ENCODE results near the gene UQCC2. TPM values are rescaled to one million over a fixed set of nuclear protein-coding genes. Genes with fewer than 3 reads are reported as not detected.

The UQCC2 gene
- total RNA-seq, 1 experiment from 2014 or later: 48.7 TPM

- no peak for DNase-seq (ENCODE audit: low read depth)
Measured at GRCh38 chr6:33707771-33708170, 3.7 kb downstream of the UQCC2 start.

- DNase-seq (ENCODE audit: low read depth): no peak
Measured at GRCh38 chr6:33705955-33706725, 5.4 kb downstream of the UQCC2 start.

- DNase-seq (ENCODE audit: low read depth): no peak
Measured at GRCh38 chr6:33705268-33705885, 6.1 kb downstream of the UQCC2 start.

DNA sequence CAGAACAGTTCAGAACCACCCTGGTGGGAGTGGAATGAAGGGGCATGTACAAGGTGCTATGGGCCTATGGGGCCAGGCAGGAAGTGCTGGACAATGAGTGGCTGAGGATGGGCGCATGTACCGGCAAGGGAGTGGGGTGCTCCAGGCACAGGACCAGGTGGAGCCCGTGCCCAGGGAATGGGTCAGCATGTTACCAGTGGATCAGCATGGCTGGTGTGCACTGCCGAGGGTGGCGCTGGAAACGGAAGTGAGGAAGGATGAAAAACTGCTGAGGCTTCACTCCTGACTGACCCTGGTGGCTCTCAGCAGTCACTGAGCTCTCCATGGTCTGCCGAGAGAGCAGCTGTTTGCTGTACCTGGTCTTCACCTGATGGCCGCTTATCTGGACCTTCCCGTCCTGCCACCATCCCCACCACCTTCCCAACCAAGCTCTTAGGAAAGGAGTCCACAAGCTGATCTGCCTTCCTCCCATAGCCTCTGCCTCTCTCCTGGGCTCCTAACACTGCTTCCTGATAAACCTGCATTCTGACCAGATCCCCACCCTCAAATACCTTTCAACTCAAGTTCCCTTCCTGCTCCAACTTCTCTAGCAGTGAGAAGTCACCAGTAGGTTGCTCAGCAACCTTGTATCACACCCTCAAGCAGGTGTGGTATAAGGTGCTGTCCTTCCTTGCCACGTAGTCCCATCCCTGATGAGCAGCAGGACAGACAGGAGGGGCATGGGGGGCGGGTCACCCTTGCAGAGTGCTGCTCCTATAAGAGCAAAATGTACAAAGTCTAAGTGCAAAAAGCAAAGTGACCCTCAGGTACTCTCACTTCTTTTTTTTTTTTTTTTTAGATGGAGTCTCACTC lies 7.1 kb downstream of the UQCC2 start:
- DNase-seq (ENCODE audit: low read depth): no peak

DNA sequence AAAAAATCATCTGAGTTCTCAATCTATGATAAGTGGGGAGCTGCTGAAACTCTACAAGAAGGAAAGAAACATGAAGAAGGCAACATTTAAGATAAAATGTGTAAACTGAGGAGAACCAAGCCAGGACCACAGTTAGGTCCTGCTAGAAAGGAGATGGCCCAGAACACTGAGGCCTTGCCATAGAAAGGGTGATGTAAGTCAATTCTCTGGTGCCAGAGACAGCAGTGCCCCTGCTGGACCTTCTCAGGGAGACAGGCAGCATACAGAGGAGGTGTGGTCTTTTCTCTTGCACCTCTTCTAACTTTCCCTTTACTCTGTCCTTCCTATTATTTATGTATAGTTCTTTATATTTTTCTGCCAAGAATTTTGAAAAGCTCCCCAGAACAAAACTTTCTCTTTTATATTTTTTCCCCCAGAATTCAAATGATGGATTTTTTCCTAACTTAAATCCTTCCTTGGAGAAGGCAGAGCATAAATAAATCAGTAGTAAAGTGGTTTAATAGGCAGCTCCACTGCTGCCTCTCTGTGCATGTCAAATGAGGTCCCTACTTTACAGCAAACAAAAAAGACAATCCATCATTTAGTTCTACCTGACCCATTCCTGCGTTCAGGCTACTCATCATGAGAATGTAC lies 9.0 kb downstream of the UQCC2 start:
- peak; percentile 54 for DNase-seq (ENCODE audit: low read depth)

DNA sequence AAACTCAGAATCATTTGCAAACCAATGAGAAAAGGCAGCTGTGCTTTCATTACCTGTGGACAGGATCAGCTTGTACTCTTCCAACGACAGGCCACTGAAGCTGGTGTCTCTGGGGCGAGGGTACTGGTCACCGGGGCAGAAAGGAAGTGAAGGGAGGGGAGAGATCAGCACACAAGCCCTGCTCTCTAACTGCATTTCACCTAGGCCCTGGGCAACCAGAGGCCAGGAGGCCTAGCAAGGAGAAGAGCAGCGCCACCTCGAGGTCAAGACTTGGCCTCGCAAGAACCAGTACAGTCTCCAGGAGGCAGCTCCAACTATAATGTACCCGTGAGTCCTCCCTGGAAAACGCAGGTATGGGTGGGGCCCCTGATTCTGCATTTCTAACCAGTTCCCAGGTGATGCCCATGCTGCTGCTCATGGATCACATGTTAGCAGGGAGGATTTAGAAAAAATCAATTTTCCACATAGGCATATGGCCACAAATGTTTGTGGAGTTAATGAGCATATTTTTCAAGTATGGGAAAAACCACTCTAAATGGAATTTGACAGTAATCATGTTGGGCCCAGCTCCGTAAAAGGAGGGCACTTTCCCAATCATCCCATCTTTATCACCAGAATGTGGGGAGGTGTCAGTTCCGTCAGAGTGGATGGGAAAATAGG lies 11.0 kb downstream of the UQCC2 start:
- DNase-seq (ENCODE audit: low read depth): peak; percentile 70

- DNase-seq (ENCODE audit: low read depth): no peak
Measured at GRCh38 chr6:33699739-33700138, 11.8 kb downstream of the UQCC2 start.

- DNase-seq (ENCODE audit: low read depth): no peak
Measured at GRCh38 chr6:33699131-33699530, 12.4 kb downstream of the UQCC2 start.

GRCh38 chr6:33698494-33698893 lies 13.0 kb downstream of the UQCC2 start:
- no peak for DNase-seq (ENCODE audit: low read depth)

- no peak for DNase-seq (ENCODE audit: low read depth)
Measured at GRCh38 chr6:33697845-33698244, 13.7 kb downstream of the UQCC2 start.

- DNase-seq (ENCODE audit: low read depth): peak; percentile 86
Measured at GRCh38 chr6:33696548-33697518, 14.7 kb downstream of the UQCC2 start.

DNA sequence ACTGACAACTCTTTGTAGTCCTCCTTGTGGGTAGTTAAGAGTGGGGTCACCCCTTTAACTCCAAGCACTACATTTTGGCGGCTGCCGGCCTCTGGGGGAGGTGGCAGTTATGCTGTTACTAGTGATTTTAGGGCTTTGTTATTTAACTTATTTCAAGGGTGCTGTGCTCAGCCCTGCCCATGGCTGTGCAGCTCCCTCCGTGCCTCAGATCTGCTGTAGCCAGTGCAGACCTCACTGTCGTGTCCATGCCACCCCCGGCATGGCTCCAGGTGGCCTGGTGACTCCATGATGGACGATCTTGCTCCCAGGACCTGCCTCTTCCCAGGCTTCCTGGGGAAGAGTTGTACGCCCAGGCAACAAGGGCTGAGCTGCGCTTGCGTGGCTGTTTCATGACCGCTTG lies 15.4 kb downstream of the UQCC2 start:
- no peak for DNase-seq (ENCODE audit: low read depth)

DNA sequence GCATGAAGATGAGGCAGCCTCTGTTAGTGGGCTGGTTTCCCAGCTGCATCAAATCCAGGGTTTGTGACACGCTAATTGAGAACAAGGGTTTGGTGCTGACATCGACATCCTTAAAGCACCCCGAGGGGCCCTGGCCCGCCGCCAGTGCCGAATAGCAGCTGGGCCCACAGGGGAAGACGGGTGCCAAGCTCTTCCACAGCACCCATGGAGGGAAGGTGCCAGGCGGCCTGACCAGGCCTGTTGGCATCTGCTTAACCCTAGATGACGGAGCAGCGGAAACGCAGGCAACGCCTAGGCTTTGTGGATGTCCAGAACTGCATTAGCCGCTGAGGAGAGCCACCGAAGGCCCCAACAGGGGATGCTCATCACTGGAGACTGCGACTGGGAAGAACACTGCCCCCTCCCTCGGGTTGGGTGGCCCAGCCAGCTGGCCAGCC lies 16.0 kb downstream of the UQCC2 start:
- no peak for DNase-seq (ENCODE audit: low read depth)

DNA sequence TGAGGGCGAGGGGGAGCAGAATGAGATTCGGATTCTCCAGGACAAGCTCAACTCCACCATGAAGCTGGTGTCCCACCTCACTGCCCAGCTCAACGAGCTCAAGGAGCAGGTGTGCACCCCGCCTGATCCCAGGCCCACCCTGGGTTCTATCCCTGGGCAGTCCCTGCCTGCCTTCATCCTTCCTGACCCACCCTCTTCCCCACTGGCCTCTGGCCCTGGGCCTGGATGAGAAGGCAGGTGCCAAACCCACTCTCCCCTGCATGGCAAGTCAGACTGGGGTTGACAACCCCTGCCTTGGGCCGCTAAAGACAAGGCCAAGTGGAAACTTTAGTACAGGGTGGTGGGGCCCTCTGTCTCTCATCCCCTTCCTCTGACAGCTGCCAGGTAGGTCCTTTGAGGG lies 16.5 kb downstream of the UQCC2 start:
- no peak for DNase-seq (ENCODE audit: low read depth)

DNA sequence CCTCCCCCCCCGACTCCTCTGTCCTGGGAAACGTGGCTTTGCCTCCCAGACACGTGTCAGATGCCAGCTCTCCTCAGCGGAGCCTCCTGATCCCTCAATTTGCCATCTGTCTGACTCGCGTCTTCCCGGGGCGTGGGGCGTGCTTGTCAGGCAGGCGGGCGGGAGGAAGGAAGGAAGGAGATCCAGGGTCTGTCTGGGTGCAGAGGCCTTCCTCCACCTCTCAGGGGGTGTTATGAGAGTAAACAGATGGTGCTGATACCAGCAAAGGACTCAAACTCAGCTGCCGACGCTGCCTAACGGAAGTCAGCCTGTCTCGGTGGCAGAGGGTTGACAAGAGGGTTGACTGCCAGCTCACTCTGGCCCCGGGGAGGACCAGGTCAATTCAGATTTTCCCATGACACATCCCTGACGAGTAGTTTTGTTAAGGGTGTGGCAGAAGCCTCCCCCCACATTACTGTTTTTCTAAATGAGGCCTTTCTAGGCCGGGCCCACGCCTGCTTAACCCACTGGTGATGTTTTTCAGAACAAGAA lies 17.0 kb downstream of the UQCC2 start:
- DNase-seq (ENCODE audit: low read depth): peak; percentile 87

GRCh38 chr6:33693186-33694105 lies 18.1 kb downstream of the UQCC2 start:
- DNase-seq (ENCODE audit: low read depth): peak; percentile 83

- DNase-seq (ENCODE audit: low read depth): peak; percentile 76
Measured at GRCh38 chr6:33692760-33693158, 18.7 kb downstream of the UQCC2 start.

DNA sequence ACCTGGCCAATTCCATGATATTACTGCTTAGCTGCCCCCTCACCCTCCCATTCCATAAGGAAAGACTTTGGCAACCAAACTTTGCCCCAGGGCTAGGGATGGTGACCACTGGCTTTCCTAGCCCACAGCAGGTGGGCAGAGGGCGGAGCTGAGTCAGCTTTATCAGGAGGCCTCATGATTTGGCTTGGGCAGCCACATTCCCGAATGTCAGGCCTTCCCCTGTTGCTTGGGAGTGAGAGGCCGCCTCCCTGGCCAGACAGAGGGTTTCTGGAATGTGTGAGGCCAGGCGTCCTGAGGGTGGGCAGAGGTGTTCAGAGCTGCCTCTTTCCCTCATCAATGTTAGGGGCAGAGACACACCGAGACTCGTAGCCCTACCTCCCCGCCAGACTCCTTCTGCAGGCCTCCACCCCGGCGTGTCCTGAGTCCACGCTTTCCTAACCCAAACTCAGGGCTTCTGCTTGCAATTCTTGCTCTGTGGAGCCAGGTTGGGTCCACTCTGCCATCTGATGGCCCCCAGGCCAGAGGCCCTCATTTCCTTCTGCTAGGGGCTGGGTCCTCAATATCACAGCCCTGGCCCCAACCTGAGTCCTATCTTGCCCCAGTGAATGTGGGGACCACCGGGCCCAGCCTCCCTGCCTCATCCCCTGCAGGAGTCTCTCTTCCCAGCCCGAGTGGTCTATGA lies 19.3 kb downstream of the UQCC2 start:
- peak; percentile 57 for DNase-seq (ENCODE audit: low read depth)

All from LHCN-M2 (cell line).